ENCODE results near the gene PALB2. TPM values are rescaled to one million over a fixed set of nuclear protein-coding genes. Genes with fewer than 3 reads are reported as not detected.

The PALB2 gene
- total RNA-seq, 1 experiment from 2014 or later: 19.1 TPM

DNA sequence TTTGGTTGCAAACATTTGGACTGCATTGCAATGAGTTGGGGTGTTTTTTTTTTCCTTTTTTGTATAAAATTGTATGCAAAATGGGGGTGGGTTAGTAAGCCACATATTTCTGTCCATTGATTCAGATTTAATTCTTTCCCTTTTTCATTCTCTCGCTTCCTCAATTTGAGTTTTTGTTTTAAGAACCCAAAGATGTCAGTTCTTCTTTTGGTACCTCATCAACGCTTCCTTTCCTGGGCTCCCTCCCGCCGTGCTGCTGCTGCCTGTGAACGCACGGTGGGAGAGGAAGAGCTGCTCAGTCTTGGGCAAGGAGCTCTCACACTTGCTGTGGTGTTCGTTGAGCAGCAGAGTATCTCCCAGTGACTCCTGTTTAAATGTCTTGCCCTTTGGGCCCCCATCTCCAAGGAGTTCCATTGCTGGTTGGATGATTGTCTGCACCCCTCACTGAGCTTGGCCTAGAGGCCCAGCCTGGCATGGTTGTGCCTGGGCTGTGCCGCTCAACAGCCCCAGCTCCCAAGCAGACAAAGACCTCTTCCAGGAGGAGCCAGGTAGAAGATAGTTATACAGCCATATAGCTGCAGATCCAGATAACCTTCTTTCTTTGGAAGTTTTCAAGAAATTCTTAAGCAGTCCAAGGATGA lies 70.0 kb downstream of the PALB2 start:
- ChIA-PET CTCF (no interaction called here), POLR2A (ENCODE audit: unreplicated experiment) (no interaction called here)
- BruUV-seq (replicated peaks): no TSS peak
- H3K4me1 ChIP-seq (replicated peaks; ENCODE audit: insufficient read depth): no peaks in the 10 kb centered on the region
- no peak for DNase-seq
- TF ChIP-seq, protein P1, sequence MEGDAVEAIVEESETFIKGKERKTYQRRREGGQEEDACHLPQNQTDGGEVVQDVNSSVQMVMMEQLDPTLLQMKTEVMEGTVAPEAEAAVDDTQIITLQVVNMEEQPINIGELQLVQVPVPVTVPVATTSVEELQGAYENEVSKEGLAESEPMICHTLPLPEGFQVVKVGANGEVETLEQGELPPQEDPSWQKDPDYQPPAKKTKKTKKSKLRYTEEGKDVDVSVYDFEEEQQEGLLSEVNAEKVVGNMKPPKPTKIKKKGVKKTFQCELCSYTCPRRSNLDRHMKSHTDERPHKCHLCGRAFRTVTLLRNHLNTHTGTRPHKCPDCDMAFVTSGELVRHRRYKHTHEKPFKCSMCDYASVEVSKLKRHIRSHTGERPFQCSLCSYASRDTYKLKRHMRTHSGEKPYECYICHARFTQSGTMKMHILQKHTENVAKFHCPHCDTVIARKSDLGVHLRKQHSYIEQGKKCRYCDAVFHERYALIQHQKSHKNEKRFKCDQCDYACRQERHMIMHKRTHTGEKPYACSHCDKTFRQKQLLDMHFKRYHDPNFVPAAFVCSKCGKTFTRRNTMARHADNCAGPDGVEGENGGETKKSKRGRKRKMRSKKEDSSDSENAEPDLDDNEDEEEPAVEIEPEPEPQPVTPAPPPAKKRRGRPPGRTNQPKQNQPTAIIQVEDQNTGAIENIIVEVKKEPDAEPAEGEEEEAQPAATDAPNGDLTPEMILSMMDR (conservative IDR thresholded peaks at IDR 0.05): no peak
- no peak for TF ChIP-seq EZH2 (IDR thresholded peaks at IDR 0.05; ENCODE audit: low read depth)
- no peaks in the 10 kb centered on the region for H3K9me2 ChIP-seq (ENCODE audit: insufficient read depth)
- intact Hi-C loops (cut with micrococcal nuclease; ENCODE audit: unreplicated experiment): no loop called here
- no peak overlapping the region for H3K4me3 ChIP-seq
- H3K36me3 ChIP-seq (ENCODE audit: low read depth): peaks cover 19% of the 10 kb centered on the region
- H3K9me3 ChIP-seq (ENCODE audit: insufficient read depth, low read depth): no peaks in the 10 kb centered on the region
- H2AFZ ChIP-seq: no peak overlapping the region
- H3K27ac ChIP-seq: no peak overlapping the region
- no peaks in the 10 kb centered on the region; the same call in 1 of the 2 replicates for H3F3A ChIP-seq (ENCODE audit: insufficient read depth, low read depth)
- H4K20me1 ChIP-seq (ENCODE audit: insufficient read depth): no peaks in the 10 kb centered on the region; the same call in none of the 2 replicates
- H3K27me3 ChIP-seq (ENCODE audit: insufficient read depth, low read depth): no peaks in the 10 kb centered on the region
- H3K4me2 ChIP-seq: no peak overlapping the region
- H3K79me2 ChIP-seq (ENCODE audit: low read depth): no peaks in the 10 kb centered on the region

DNA sequence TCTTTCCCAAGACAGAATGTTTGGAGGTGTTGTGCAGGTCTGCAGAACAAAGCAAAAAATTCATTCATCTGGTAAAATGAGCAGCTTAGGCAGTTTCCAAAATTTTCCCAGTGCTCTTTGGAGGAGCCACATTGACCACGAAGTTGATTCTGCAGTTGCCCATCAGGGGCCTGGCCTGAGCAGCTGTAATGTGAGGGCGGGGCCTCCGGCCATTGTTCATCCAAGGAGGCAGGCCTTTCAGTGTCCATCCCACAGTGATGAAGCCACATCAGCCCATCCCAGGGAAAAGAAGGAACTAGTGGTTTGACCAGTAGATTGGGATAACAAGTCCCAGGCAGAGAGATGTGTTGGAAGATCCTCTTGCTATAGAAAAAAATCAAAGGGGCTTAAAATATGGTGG lies 73.5 kb downstream of the PALB2 start:
- intact Hi-C loops (cut with micrococcal nuclease; ENCODE audit: unreplicated experiment): no loop called here
- no peaks in the 10 kb centered on the region for H3K79me2 ChIP-seq (ENCODE audit: low read depth)
- CTCF ChIA-PET: no interaction called here
- H3K9me3 ChIP-seq (ENCODE audit: insufficient read depth, low read depth): no peaks in the 10 kb centered on the region
- no peaks in the 10 kb centered on the region for H3K9me2 ChIP-seq (ENCODE audit: insufficient read depth)
- BruUV-seq (replicated peaks): no TSS peak
- H3K4me2 ChIP-seq: no peak overlapping the region
- no peak for TF ChIP-seq EZH2 (IDR thresholded peaks at IDR 0.05; ENCODE audit: low read depth)
- TF ChIP-seq, protein P1 (conservative IDR thresholded peaks at IDR 0.05): no peak
- H3K27me3 ChIP-seq (ENCODE audit: insufficient read depth, low read depth): no peaks in the 10 kb centered on the region
- no peaks in the 10 kb centered on the region for H3K4me1 ChIP-seq (replicated peaks; ENCODE audit: insufficient read depth)
- no peaks in the 10 kb centered on the region; the same call in 1 of the 2 replicates for H4K20me1 ChIP-seq (ENCODE audit: insufficient read depth)
- no peaks in the 10 kb centered on the region for H3F3A ChIP-seq (ENCODE audit: insufficient read depth, low read depth)
- no peak for DNase-seq
- H3K36me3 ChIP-seq (ENCODE audit: low read depth): peaks cover 30% of the 10 kb centered on the region
- POLR2A ChIA-PET (ENCODE audit: unreplicated experiment): no interaction called here
- H3K27ac ChIP-seq: no peak overlapping the region
- no peak overlapping the region for H3K4me3 ChIP-seq
- no peak overlapping the region for H2AFZ ChIP-seq

DNA sequence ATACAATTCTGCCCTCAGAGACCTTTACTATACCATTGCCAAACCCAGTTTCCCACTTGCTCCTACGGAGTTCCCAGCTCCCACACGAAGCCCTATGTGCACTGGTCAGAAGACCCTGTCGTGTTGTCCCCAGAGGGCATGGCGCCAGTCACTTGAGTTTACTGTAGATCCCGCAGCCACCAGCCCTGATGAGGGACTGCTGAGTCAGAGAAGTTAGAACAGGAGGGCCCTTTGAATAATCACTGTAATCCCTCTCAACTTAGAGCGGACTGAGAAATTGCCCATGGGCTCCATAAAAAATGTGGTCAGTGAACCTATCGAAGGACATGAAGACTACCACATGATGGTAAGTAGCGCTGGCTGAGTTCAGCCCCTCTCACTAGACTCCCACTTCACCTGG lies 74.4 kb downstream of the PALB2 start:
- ChIA-PET POLR2A (ENCODE audit: unreplicated experiment) (no interaction called here), CTCF (no interaction called here)
- no peak overlapping the region for H3K4me3 ChIP-seq
- H4K20me1 ChIP-seq (ENCODE audit: insufficient read depth): peaks cover 2% of the 10 kb centered on the region; the same call in 1 of the 2 replicates
- no peaks in the 10 kb centered on the region for H3K79me2 ChIP-seq (ENCODE audit: low read depth)
- DNase-seq: no peak
- TF ChIP-seq, protein P1 (conservative IDR thresholded peaks at IDR 0.05): no peak
- no peak for TF ChIP-seq EZH2 (IDR thresholded peaks at IDR 0.05; ENCODE audit: low read depth)
- H3K9me2 ChIP-seq (ENCODE audit: insufficient read depth): no peaks in the 10 kb centered on the region
- H3K36me3 ChIP-seq (ENCODE audit: low read depth): peaks cover 30% of the 10 kb centered on the region
- no peaks in the 10 kb centered on the region for H3F3A ChIP-seq (ENCODE audit: insufficient read depth, low read depth)
- no peak overlapping the region for H2AFZ ChIP-seq
- H3K4me1 ChIP-seq (replicated peaks; ENCODE audit: insufficient read depth): no peaks in the 10 kb centered on the region
- intact Hi-C loops (cut with micrococcal nuclease; ENCODE audit: unreplicated experiment): no loop called here
- no peaks in the 10 kb centered on the region for H3K27me3 ChIP-seq (ENCODE audit: insufficient read depth, low read depth)
- no peaks in the 10 kb centered on the region for H3K9me3 ChIP-seq (ENCODE audit: insufficient read depth, low read depth)
- no TSS peak for BruUV-seq (replicated peaks)
- no peak overlapping the region for H3K27ac ChIP-seq
- no peak overlapping the region for H3K4me2 ChIP-seq
